SIG-M5 treated with dmso at 0.1 percent for 504 hours (cell line): Measurements from ENCODE around the gene NANOS2.

Source experiments
- DNase-seq: peaks from one replicate; lab custom pipeline; 2025; ENCODE audit not compliant: unreplicated experiment; lab: John Stamatoyannopoulos, UW

The NANOS2 gene

GRCh38 chr19:45913874-45914830 is at the start of gene NANOS2:
NANOS2 (minus strand) TSS chr19:45914778; CDS start chr19:45914693, 85 bp downstream.
- no peak for DNase-seq

DNA sequence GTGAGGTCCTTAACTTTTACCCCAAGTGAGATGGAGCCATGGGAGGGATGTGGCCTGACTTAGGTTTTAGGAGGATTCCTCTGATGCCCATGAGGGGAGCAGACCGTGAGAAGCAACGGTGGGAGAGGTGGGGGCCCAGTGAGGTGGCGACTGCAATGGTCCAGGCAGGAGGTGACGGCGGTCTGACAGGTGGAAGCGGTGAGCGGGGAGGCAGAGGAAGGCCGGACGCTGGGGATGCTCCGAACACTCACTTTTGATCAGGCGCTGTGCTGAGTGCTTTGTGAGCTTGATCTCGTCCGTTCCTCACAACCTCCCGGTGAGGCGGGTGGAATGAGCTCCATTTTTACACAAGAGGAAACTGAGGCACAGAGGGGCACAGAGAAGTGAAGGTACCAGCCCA is 47.4 kb upstream of the NANOS2 start:
- DNase-seq, result no peak

- no peak for DNase-seq
Measured at GRCh38 chr19:45960595-45961235, 46.1 kb upstream of the NANOS2 start.

GRCh38 chr19:45959517-45960025 is 45.0 kb upstream of the NANOS2 start:
- no peak for DNase-seq

- DNase-seq, result no peak
Measured at GRCh38 chr19:45958769-45959516, 44.4 kb upstream of the NANOS2 start.

- DNase-seq, result no peak
Measured at GRCh38 chr19:45958320-45958719, 43.7 kb upstream of the NANOS2 start.

DNA sequence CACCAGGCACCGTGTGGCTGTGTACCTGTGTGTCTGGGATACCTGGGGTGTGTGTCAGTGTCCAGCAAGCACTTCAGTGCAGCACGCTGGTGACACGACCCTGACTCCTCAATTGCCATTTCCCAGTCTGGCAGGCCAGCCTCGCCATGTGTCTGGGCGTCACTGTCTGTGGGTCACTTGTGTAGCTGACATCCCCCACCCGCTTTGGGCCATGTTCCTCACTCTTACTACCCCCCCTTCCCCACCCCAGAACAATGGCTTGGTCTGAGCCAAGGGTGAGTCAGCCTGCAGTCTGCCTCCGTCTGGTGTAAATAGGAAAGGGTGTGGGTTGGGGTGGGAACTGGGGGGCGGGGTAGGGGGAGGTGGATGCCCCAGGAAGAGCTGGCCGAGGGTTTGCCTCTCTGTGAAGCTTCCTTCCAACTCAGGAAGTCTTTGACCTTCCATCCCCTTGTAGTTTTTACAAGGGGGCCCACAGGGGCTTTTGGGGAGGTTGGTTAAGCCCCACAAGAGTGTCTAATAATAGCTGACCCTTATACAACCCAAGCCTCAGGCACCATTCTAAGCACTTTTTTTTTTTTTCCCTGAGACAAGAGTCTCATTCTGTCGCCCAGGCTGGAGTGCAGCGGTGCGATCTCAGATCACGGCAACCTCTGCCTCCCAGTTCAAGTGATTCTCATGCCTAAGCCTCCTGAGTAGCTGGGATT is 41.5 kb upstream of the NANOS2 start:
- DNase-seq, result no peak

GRCh38 chr19:45954156-45954555 is 39.6 kb upstream of the NANOS2 start:
- DNase-seq, result no peak

DNA sequence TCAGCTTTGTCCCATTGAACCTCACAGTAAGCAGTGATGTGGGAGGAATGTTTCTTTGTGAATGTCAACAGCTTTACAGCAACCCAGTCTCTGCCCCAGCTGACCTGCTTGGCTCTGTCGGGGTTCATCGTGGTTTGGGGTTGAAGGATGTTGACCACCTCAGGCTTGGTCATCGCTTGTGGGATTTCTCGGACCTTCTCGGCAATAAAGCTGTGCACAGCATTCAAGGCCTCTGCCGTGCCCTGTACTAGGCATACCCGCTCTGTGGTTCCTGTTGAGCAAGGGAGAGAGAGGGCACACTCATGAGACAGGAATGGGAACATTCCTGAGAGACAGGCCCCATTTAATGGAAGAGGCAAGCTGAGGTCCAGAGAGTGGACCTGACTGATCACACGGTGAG is 39.1 kb upstream of the NANOS2 start:
- DNase-seq, result no peak

DNA sequence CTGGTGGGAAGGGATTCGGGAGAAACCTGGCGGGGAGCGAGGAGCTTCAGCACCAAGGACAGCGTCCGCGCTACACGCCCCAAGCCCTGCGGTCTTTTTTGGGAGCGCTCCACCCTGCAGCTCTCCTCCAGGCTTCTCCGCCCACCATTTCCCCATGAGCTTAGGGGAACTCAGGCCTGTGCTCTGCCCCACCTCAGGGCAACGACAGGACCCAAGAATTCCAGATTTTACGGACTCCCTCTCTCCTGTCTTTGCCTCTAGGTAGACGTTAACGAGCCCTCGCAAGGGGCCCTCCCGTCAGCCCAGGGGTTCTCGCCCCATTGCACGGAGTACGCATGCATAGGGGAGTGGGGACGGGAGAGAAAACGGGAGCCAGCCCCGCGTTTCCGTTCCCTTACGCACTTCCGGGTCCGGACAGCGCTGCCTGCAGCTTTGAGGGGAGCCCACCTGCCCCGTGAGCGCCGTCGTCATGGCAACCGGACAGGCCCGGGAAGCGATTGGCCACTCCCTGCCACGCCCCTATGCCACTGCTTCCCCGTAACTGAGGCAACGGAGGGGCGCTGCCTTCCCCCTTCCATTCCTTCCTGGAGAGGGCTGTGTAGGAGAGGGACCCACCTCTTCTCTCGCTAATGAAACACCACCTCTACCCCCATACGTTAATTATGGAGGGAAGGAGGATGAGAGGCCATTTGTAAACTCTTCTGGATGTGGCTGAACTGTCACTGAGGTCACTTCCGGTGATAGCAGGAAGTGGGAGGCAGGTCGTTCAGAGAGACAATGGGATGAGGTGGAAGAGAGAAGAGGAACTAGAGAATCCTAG is 38.3 kb upstream of the NANOS2 start:
- DNase-seq, result peak; percentile 63

DNA sequence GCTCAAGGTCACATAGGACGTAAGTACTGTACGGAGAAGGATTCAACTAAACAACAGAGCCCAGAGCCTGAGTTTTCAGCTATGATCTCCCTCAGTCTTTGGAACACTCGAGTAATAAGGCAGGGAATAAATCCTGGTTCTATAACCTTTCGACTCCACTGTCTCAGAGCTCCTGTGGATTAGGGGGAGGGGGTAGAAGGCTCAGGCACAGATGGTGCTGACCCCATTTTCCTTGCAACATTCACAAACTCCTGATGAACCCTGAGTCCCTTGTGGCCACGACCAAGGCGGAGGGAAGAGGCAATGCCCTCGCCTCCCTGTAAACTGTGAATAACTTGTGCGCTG is 37.7 kb upstream of the NANOS2 start:
- no peak for DNase-seq

- DNase-seq, result no peak
Measured at GRCh38 chr19:45947926-45948325, 33.3 kb upstream of the NANOS2 start.

- DNase-seq, result no peak
Measured at GRCh38 chr19:45940515-45940805, 25.9 kb upstream of the NANOS2 start.

- no peak for DNase-seq
Measured at GRCh38 chr19:45939792-45940514, 25.4 kb upstream of the NANOS2 start.

- DNase-seq, result no peak
Measured at GRCh38 chr19:45938733-45939319, 24.2 kb upstream of the NANOS2 start.

DNA sequence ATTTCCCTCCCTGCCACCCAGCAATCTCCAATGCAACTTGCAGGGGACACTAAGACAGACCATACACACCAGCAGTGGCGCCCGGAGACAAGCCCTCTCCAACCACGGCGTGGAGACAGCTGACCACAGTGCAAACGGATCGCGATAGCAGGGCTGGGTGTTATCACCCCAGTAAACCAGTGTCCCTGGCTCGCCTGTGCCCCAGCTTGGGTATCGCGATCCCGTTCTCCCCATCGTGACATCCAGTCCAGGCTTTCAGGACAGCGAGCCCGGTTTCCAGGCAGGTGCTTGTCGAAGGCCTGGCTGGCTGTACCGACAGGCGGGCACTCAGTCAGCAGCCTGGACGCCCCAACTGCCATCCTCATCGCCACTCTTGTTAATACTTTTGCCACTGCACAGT is 20.7 kb upstream of the NANOS2 start:
- DNase-seq, result no peak

DNA sequence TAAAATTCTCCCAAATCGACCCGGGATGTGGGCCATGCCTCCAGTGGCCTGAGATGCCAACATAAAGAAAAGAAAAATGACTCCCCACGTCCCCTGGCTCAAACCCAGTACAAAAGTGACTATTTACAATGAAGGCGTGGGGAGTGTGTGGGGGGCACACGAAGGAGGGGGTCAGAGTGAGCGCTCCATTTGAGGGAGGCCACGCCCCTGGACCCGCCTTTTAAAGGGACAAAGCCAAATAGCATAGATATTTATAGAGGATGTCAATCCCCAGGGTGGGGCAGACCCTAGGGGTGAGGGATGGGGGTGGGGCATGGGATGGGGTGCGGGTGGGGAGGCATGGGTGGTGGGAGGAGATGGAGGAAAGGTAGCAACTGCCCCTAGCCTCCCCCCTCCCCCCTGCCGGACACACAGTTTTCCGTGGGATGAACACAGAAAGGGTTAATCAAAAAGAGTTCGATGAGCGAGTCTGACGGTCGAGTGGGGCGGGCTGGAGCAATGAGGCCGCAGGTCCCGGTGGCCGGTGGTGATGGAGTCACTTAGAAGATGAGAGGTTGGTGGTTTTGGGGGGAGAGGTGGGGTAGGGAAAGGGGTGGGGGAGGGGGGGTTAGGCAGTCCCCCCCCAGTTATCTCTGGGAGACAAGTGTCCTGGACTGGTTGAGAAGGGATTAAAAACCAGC is 20.1 kb upstream of the NANOS2 start:
- DNase-seq, result no peak

DNA sequence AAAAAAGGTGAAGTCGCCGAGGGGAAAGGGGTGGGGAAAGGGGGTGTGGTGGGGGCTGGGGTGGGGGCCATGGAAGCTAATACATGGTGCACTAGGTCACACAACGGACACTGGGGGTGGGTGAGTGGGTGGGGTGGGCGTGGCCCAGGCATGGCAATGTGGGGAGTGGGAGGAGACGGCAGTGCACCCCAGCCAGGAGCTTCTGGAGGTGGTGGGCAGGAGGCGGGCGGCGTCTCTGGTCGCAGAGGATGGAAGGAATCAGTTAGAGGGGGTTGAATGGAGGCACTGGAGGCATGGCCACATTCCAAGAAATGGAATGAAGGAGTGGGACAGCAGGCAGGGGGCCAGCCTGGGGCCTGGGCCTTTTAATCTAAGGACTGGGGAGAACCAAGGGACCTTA is 19.2 kb upstream of the NANOS2 start:
- DNase-seq, result no peak

DNA sequence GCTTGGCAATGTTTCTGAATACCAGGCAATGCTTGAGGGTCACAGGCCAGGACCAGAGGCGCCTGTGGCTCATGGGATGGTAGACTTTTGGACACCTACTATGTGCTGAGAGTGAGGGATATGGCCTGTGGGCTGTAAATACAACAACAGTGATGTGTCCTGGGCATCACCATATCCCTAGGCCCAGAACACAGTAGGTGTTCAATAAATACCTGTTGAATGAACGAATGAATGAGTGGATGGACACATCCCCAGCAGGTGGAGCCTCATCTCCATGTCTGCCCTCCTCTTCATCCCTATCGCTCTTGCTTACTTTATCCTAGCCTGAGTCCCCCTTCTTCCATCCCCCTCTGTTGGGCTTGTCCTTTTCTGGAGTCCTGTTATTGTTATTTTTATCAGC is 16.5 kb upstream of the NANOS2 start:
- DNase-seq, result no peak
